Stimulated activated CD8-positive, alpha-beta memory T cell treated with anti-CD3 and anti-CD28 coated beads, Interleukin-15, amount 100 ng/mL, for 48 hours (primary cell): ENCODE measurements around the gene STAB1.
"Not testable (repeated sequence)": the region's sequence is repeated elsewhere in the genome, so short reads cannot be mapped to it uniquely, and the experiment has no call there.

Experiments used
- DNase-seq, 2 donors: peaks; one replicate each; pipeline ENCODE4 v3.0.0-alpha.2; 2020; ENCODE audit warnings: low read depth in 2 of 2

Gene STAB1

GRCh38 chr3:52524258-52524751 lies 29.2 kb downstream of the STAB1 start:
- no peak for DNase-seq

GRCh38 chr3:52524752-52525679 lies 29.9 kb downstream of the STAB1 start:
- no peak for DNase-seq

- DNase-seq, result no peak
These were observed 30.8 kb downstream of the STAB1 start for GRCh38 chr3:52525680-52526561.

- DNase-seq, result not testable (repeated sequence)
These were observed 31.5 kb downstream of the STAB1 start for GRCh38 chr3:52526671-52527038.

- no peak for DNase-seq
These were observed 32.0 kb downstream of the STAB1 start for GRCh38 chr3:52527039-52527731.

GRCh38 chr3:52527732-52528585 lies 32.8 kb downstream of the STAB1 start:
- no peak for DNase-seq

- DNase-seq, result no peak
These were observed 33.6 kb downstream of the STAB1 start for GRCh38 chr3:52528586-52529375.

GRCh38 chr3:52529376-52530333 lies 34.5 kb downstream of the STAB1 start:
- DNase-seq, result no peak

- DNase-seq, result no peak
These were observed 36.0 kb downstream of the STAB1 start for GRCh38 chr3:52530918-52531826.

- DNase-seq, result no peak
These were observed 36.9 kb downstream of the STAB1 start for GRCh38 chr3:52531860-52532516.

- peak in 1 of 2 donors; percentile 10 for DNase-seq
These were observed 37.3 kb downstream of the STAB1 start for GRCh38 chr3:52532517-52532837.

GRCh38 chr3:52532838-52533622 lies 37.9 kb downstream of the STAB1 start:
- peak in 1 of 2 donors; percentile 9 for DNase-seq

- DNase-seq, result peak; percentile 64 to 71
These were observed 38.6 kb downstream of the STAB1 start, which contains the start of gene NT5DC2 for GRCh38 chr3:52533623-52534280. TSS of gene NT5DC2 (minus strand) at chr3:52533857. CDS start at chr3:52533737, 120 bp downstream.

- DNase-seq, result no peak
These were observed 39.4 kb downstream of the STAB1 start for GRCh38 chr3:52534281-52535183.
